H1 (cell line): Measurements from ENCODE around the gene RNASE13. TPM values are rescaled to one million over a fixed set of nuclear protein-coding genes. Genes with fewer than 3 reads are reported as not detected.

ENCODE experiments used
- ASH2L ChIP-seq: fragments of 200-600, 300-600 bp; sonication (generic); IDR thresholded peaks from one replicate; pipeline ENCODE4 v1.7.1; 2017; ENCODE audit warnings: low read length
- CBX5 ChIP-seq: fragments of 300-800, 300-1000 bp; sonication (generic); IDR thresholded peaks from 2 replicates; pipeline ENCODE4 v1.7.1; 2016; ENCODE audit warnings: antibody characterized with exemption, low read length, low read depth
- CTBP2 ChIP-seq: IDR thresholded peaks from 2 replicates; pipeline ENCODE4 v1.7.0; 2011; ENCODE audit warnings: borderline replicate concordance, mild to moderate bottlenecking, moderate library complexity, mixed read lengths, low read length; ENCODE audit not compliant: insufficient read depth, insufficient read length
- KDM1A ChIP-seq: fragments of 200-600, 300-600 bp; sonication (generic); IDR thresholded peaks from 2 replicates; pipeline ENCODE4 v1.7.1; 2016; ENCODE audit warnings: mild to moderate bottlenecking, low read length, borderline replicate concordance
- MAX ChIP-seq: IDR thresholded peaks from 2 replicates; pipeline ENCODE4 v1.6.1; 2012; ENCODE audit warnings: inconsistent platforms
- TBP ChIP-seq: IDR thresholded peaks from 2 replicates; pipeline ENCODE4 v1.6.1; 2011; ENCODE audit warnings: low read depth, low read length, improper control_type of control experiment
- polyA plus RNA-seq, 7 experiments: library from polyadenylated mRNA; depleted of rRNA in 3 of 7; stranded (reverse) in 5 of 7; unstranded in 2 of 7; fragments of >200 nt in 5 of 7; fragments of 200-250 nt in 2 of 7; gene quantifications; 1 replicate in 5 of 7; 2 replicates in 1 of 7; 4 replicates in 1 of 7; pipeline versions ENCODE4 v1.2.1 to v1.2.3, GENCODE V29; 2011 to 2013; ENCODE audit warnings: missing spikeins in 2 of 7, mixed read lengths in 2 of 7
- total RNA-seq: library from RNA; stranded (reverse); fragmentation: NEBNext Ultra II Directional; extraction: Animal tissue kit (Norgen Biotek cat#: 25700); gene quantifications from 2 replicates; pipeline ENCODE4 v1.2.1, GENCODE V29; 2021

The RNASE13 gene
- total and polyA plus RNA-seq, 2 of the 8 experiments (the other 6 are each of a cell fraction or from before 2014, with no cell fraction given) = not detected

GRCh38 chr14:21077672-21078071 is 43.1 kb upstream of the RNASE13 start (continued):
- TF ChIP-seq CTBP2 = no peak
- no peak for TF ChIP-seq ASH2L
- TF ChIP-seq KDM1A = no peak
- no peak for TF ChIP-seq CBX5
- TF ChIP-seq TBP = no peak
- no peak for TF ChIP-seq MAX
